Mesenchymal stem cell (in vitro differentiated cells and primary cell): ENCODE data around the gene COX7C.
"Not testable (repeated sequence)": the region's sequence is repeated elsewhere in the genome, so short reads cannot be mapped to it uniquely, and the experiment has no call there.

ENCODE experiments used
- DNase-seq: peaks from one replicate; pipeline ENCODE4 v3.0.0-alpha.2; 2013
- H2AFZ ChIP-seq: one replicate; pipeline ENCODE4 v1.6.1; 2013; ENCODE audit warnings: low read depth, mild to moderate bottlenecking, control low read depth, inconsistent platforms, low read length, moderate library complexity
- H2AK5ac ChIP-seq: 2 replicates; pipeline ENCODE4 v1.6.1; 2013; ENCODE audit warnings: low read length, moderate library complexity, mild to moderate bottlenecking, inconsistent platforms; ENCODE audit not compliant: severe bottlenecking
- H2BK120ac ChIP-seq: one replicate; pipeline ENCODE4 v1.6.1; 2013; ENCODE audit warnings: low read depth, mild to moderate bottlenecking, inconsistent platforms, low read length, moderate library complexity
- H2BK12ac ChIP-seq, 2 experiments: one replicate each; pipeline ENCODE4 v1.6.1; 2013; ENCODE audit warnings: inconsistent platforms in 2 of 2, low read length in 2 of 2, mild to moderate bottlenecking in 2 of 2, moderate library complexity in 2 of 2, control low read depth in 1 of 2
- H2BK15ac ChIP-seq: one replicate; pipeline ENCODE4 v1.6.1; 2013; ENCODE audit warnings: mild to moderate bottlenecking, low read depth, inconsistent platforms; ENCODE audit not compliant: poor library complexity, severe bottlenecking
- H2BK5ac ChIP-seq: 2 replicates; pipeline ENCODE4 v1.6.1; 2013; ENCODE audit warnings: low read depth, mild to moderate bottlenecking, low read length, control low read depth, inconsistent platforms; ENCODE audit not compliant: poor library complexity, severe bottlenecking
- H3K14ac ChIP-seq, 2 experiments: one replicate each; pipeline ENCODE4 v1.6.1; 2013; ENCODE audit warnings: inconsistent platforms in 2 of 2, low read length in 2 of 2, control low read depth in 1 of 2, mild to moderate bottlenecking in 1 of 2, moderate library complexity in 1 of 2
- H3K18ac ChIP-seq, 2 experiments: one replicate each; pipeline ENCODE4 v1.6.1; 2013; ENCODE audit warnings: inconsistent platforms in 2 of 2, low read length in 2 of 2, control low read depth in 1 of 2, low read depth in 1 of 2, mild to moderate bottlenecking in 1 of 2
- H3K23ac ChIP-seq, 2 experiments: one replicate each; pipeline ENCODE4 v1.6.1; 2013; ENCODE audit warnings: inconsistent platforms in 2 of 2, low read length in 2 of 2, mild to moderate bottlenecking in 2 of 2, moderate library complexity in 2 of 2, control low read depth in 1 of 2
- H3K27ac ChIP-seq: 2 replicates; pipeline ENCODE4 v1.5.1; 2013; ENCODE audit warnings: mild to moderate bottlenecking, moderate library complexity, low read length, control low read depth, inconsistent platforms; ENCODE audit not compliant: poor library complexity, severe bottlenecking
- H3K27me3 ChIP-seq, 2 experiments: 2 replicates each; pipeline versions ENCODE4 v1.6.1 to v1.7.0; 2013; ENCODE audit warnings: low read length in 2 of 2, mild to moderate bottlenecking in 2 of 2, moderate library complexity in 2 of 2, control low read depth in 1 of 2, inconsistent platforms in 1 of 2; ENCODE audit not compliant: control insufficient read depth in 1 of 2, insufficient read depth in 1 of 2
- H3K36me3 ChIP-seq, 2 experiments: 2 replicates each; pipeline versions ENCODE4 v1.6.1 to v1.7.0; 2013; ENCODE audit warnings: low read length in 2 of 2, control low read depth in 1 of 2, inconsistent platforms in 1 of 2, low read depth in 1 of 2, mild to moderate bottlenecking in 1 of 2; ENCODE audit not compliant: insufficient read depth in 2 of 2, control insufficient read depth in 1 of 2
- H3K4ac ChIP-seq, 2 experiments: one replicate each; pipeline ENCODE4 v1.6.1; 2013; ENCODE audit warnings: inconsistent platforms in 2 of 2, low read length in 2 of 2, mild to moderate bottlenecking in 2 of 2, moderate library complexity in 2 of 2, control low read depth in 1 of 2, low read depth in 1 of 2
- H3K4me1 ChIP-seq: 2 replicates; pipeline ENCODE4 v1.6.1; 2013; ENCODE audit warnings: low read depth, low read length, control low read depth; ENCODE audit not compliant: control insufficient read depth, insufficient read depth
- H3K4me2 ChIP-seq: 2 replicates; pipeline ENCODE4 v1.6.1; 2013; ENCODE audit warnings: low read length, mild to moderate bottlenecking, inconsistent platforms; ENCODE audit not compliant: poor library complexity, severe bottlenecking
- H3K4me3 ChIP-seq, 2 experiments: 2 replicates each; pipeline versions ENCODE4 v1.5.1 to v1.7.0; 2013; ENCODE audit warnings: low read length in 2 of 2, mild to moderate bottlenecking in 2 of 2, control low read depth in 1 of 2, low read depth in 1 of 2; ENCODE audit not compliant: insufficient read depth in 1 of 2
- H3K79me1 ChIP-seq: replicated peaks from 2 replicates; pipeline ENCODE4 v1.6.1; 2013; ENCODE audit warnings: mild to moderate bottlenecking, control low read depth, low read length, inconsistent platforms; ENCODE audit not compliant: poor library complexity, severe bottlenecking
- H3K9ac ChIP-seq: 2 replicates; pipeline ENCODE4 v1.7.0; 2013; ENCODE audit warnings: mild to moderate bottlenecking, low read length, moderate library complexity
- H3K9me3 ChIP-seq: 2 replicates; pipeline ENCODE4 v1.7.0; 2013; ENCODE audit warnings: mild to moderate bottlenecking, low read length; ENCODE audit not compliant: control insufficient read depth
- H4K8ac ChIP-seq: one replicate; pipeline ENCODE4 v1.6.1; 2013; ENCODE audit warnings: inconsistent platforms, mild to moderate bottlenecking, low read length, moderate library complexity
- H4K91ac ChIP-seq: one replicate; pipeline ENCODE4 v1.6.1; 2013; ENCODE audit warnings: mild to moderate bottlenecking, low read length, inconsistent platforms
- WGBS: methylation state at CpG from one replicate; pipeline ENCODE4 v1.1.7; 2013; ENCODE audit warnings: mixed read lengths; 5-methylcytosine and 5-hydroxymethylcytosine counted together

Gene COX7C

GRCh38 chr5:86660771-86661170, 43.0 kb downstream of the COX7C start:
- H3K27ac ChIP-seq, H3K4me1 ChIP-seq, DNase-seq, H3K4ac ChIP-seq, H4K91ac ChIP-seq, H3K4me2 ChIP-seq, H3K23ac ChIP-seq, H3K18ac ChIP-seq, H2BK12ac ChIP-seq, H2BK120ac ChIP-seq, H2BK5ac ChIP-seq, H3K9ac ChIP-seq, H3K27me3 ChIP-seq, H3K36me3 ChIP-seq, H3K79me1 ChIP-seq, H2AK5ac ChIP-seq, H2AFZ ChIP-seq, H3K9me3 ChIP-seq, H3K14ac ChIP-seq, H4K8ac ChIP-seq, H3K4me3 ChIP-seq, H2BK15ac ChIP-seq: not testable (repeated sequence)
- 97% methylated on average over 2 of the region's 2 CpGs for WGBS

- Histone ChIP-seq H2AFZ (no peak overlapping the region), H3K4me1 (no peaks in the 10 kb centered on the region), H3K18ac (no peak overlapping the region), H3K9ac (no peak overlapping the region), H3K27ac (no peak overlapping the region), H3K4me3 (no peak overlapping the region), H3K4me2 (no peak overlapping the region), H2BK5ac (no peak overlapping the region), H3K14ac (no peak overlapping the region), H3K4ac (no peak overlapping the region), H3K36me3 (no peaks in the 10 kb centered on the region), H3K27me3 (no peaks in the 10 kb centered on the region), H3K79me1 (no peaks in the 10 kb centered on the region), H2BK120ac (no peak overlapping the region), H2BK15ac (no peak overlapping the region), H2BK12ac (no peak overlapping the region), H2AK5ac (no peak overlapping the region), H4K8ac (no peak overlapping the region), H3K23ac (no peak overlapping the region), H3K9me3 (no peaks in the 10 kb centered on the region), H4K91ac (no peak overlapping the region)
- no peak for DNase-seq
- WGBS, result 89% methylated on average over 1 of the region's 2 CpGs
These were observed 46.4 kb downstream of the COX7C start for GRCh38 chr5:86664173-86664572.

- Histone ChIP-seq H3K23ac (no peak overlapping the region), H2BK5ac (no peak overlapping the region), H3K4me3 (no peak overlapping the region), H3K4ac (no peak overlapping the region), H3K36me3 (no peaks in the 10 kb centered on the region), H4K8ac (no peak overlapping the region), H3K27ac (no peak overlapping the region), H3K9me3 (no peaks in the 10 kb centered on the region), H3K79me1 (no peaks in the 10 kb centered on the region), H2AFZ (no peak overlapping the region), H3K18ac (no peak overlapping the region), H4K91ac (no peak overlapping the region), H3K14ac (peak overlapping the region in 1 of 2 experiments; percentile 32), H2BK120ac (no peak overlapping the region), H3K9ac (no peak overlapping the region), H2AK5ac (no peak overlapping the region), H3K4me2 (no peak overlapping the region), H3K4me1 (no peaks in the 10 kb centered on the region), H2BK15ac (no peak overlapping the region), H3K27me3 (no peaks in the 10 kb centered on the region), H2BK12ac (no peak overlapping the region)
- DNase-seq, result no peak
- WGBS, result 86% methylated on average over 10 of the region's 13 CpGs
These were observed 48.4 kb downstream of the COX7C start for GRCh38 chr5:86665984-86666760.

GRCh38 chr5:86666981-86667380, 49.2 kb downstream of the COX7C start:
- H3K23ac ChIP-seq, result no peak overlapping the region
- no peak overlapping the region for H3K27ac ChIP-seq
- no peak overlapping the region for H3K4me2 ChIP-seq
- H3K14ac ChIP-seq, result no peak overlapping the region
- H2BK5ac ChIP-seq, result no peak overlapping the region
- no peak overlapping the region for H4K91ac ChIP-seq
- WGBS, result 88% methylated on average over 2 of the region's 3 CpGs
- H2AFZ ChIP-seq, result no peak overlapping the region
- no peak overlapping the region for H2BK12ac ChIP-seq
- no peak overlapping the region for H2BK120ac ChIP-seq
- H3K4ac ChIP-seq, result no peak overlapping the region
- no peak overlapping the region for H3K4me3 ChIP-seq
- no peak overlapping the region for H3K9ac ChIP-seq
- H3K79me1 ChIP-seq, result no peaks in the 10 kb centered on the region
- no peak overlapping the region for H2AK5ac ChIP-seq
- no peak overlapping the region for H3K18ac ChIP-seq
- H3K27me3 ChIP-seq, result no peaks in the 10 kb centered on the region
- no peaks in the 10 kb centered on the region for H3K36me3 ChIP-seq
- no peak overlapping the region for H4K8ac ChIP-seq
- no peaks in the 10 kb centered on the region for H3K9me3 ChIP-seq
- no peaks in the 10 kb centered on the region for H3K4me1 ChIP-seq
- no peak overlapping the region for H2BK15ac ChIP-seq
- DNase-seq, result no peak
